Activated CD4-positive, alpha-beta memory T cell treated with anti-CD3 and anti-CD28 coated beads for 36 hours (primary cell): ENCODE results near the gene CDKL4. TPM values are rescaled to one million over a fixed set of nuclear protein-coding genes. Genes with fewer than 3 reads are reported as not detected.
"Not testable (repeated sequence)": the region's sequence is repeated elsewhere in the genome, so short reads cannot be mapped to it uniquely, and the experiment has no call there.

Experiments used
- CTCF ChIA-PET: fragments of 350-600 bp; sonication (Branson Sonifier 250); formaldehyde crosslinking; loops from one replicate; lab custom pipeline; 2021; ENCODE audit warnings: antibody characterized with exemption, inconsistent platforms; lab: Charles Lee
- POLR2A ChIA-PET: fragments of 350-600 bp; sonication (Branson Sonifier 250); formaldehyde crosslinking; loops from one replicate; lab custom pipeline; 2021; ENCODE audit warnings: antibody characterized with exemption; lab: Charles Lee
- DNase-seq: peaks from one replicate; pipeline ENCODE4 v3.0.0-alpha.2; 2020
- H3K27ac Mint-ChIP-seq: one replicate; pipeline ENCODE4 v1.8.0; 2021; ENCODE audit warnings: mixed read lengths
- H3K27me3 Mint-ChIP-seq: one replicate; pipeline ENCODE4 v1.8.0; 2021; ENCODE audit warnings: mixed read lengths
- H3K36me3 Mint-ChIP-seq: one replicate; pipeline ENCODE4 v1.8.0; 2021; ENCODE audit warnings: mixed read lengths
- H3K4me1 Mint-ChIP-seq: one replicate; pipeline ENCODE4 v1.8.0; 2021; ENCODE audit warnings: low read depth, mixed read lengths
- H3K4me3 Mint-ChIP-seq: one replicate; pipeline ENCODE4 v1.8.0; 2021; ENCODE audit warnings: mild to moderate bottlenecking, mixed read lengths
- H3K9me3 Mint-ChIP-seq: one replicate; pipeline ENCODE4 v1.8.0; 2021; ENCODE audit warnings: mixed read lengths
- intact Hi-C: fragments of 100-400 bp; cut with micrococcal nuclease; formaldehyde crosslinking; loops from one replicate; pipeline ENCODE4 v1.15.1; 2023
- total RNA-seq, 2 experiments: library from RNA; stranded (reverse); gene quantifications; one replicate each; pipeline ENCODE4 v1.2.3, GENCODE V29; 2021

Gene CDKL4
- total RNA-seq, 2 experiments from 2014 or later = 0.14 to 0.22 TPM

- Mint-ChIP-seq H3K27ac (no peak overlapping the region), H3K27me3 (no peaks in the 10 kb centered on the region), H3K4me3 (no peak overlapping the region), H3K36me3 (no peaks in the 10 kb centered on the region), H3K4me1 (no peaks in the 10 kb centered on the region), H3K9me3 (no peaks in the 10 kb centered on the region)
- CTCF ChIA-PET = no interaction called here
- no peak for DNase-seq
- intact Hi-C loops = no loop called here
- POLR2A ChIA-PET = no interaction called here
Measured at GRCh38 chr2:39176997-39177396, 66.8 kb downstream of the CDKL4 start.

DNA sequence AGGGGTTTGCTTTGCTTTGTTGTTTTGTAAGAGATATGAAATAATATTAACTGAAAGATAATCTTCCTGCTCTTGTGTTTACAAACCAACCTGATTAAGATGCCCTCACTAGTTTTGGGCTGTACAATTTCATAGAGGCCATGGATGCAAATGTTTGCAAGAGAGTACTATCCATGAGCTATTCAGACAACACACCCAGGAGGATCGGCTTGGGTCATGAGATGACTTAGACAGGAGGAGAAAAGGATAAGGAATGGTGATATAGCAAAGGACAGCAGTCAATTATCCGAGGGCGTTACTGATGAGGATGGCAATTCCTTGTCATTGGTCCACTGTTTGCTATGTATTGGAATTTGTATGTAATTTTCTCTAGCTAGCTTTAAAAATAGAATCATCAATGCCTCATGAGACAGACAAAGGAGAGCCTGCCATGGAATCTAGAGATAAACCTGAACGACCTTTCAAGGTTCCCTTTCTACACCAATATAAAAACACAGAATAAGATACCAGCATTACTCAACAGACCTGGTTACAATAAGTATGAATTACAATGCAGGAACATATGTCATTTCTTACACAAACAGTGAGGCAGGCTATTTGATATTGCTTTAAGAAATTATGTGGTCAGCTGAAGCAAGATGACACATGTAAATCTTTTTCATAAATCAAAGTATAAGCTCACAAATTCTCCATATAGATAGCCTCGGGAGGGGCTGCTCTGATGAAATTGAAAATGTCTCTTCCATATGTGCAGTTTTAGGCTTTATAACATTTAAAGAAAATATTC lies 68.6 kb downstream of the CDKL4 start:
- no peak for DNase-seq
- H3K9me3 Mint-ChIP-seq = no peaks in the 10 kb centered on the region
- H3K27ac Mint-ChIP-seq = no peak overlapping the region
- no peaks in the 10 kb centered on the region for H3K36me3 Mint-ChIP-seq
- ChIA-PET POLR2A (no interaction called here), CTCF (interaction anchor here (1.2 kb wide), 1 partner anchor 52 kb away, joined by 5 read pairs; no protein-coding TSS in a partner anchor)
- intact Hi-C loops = no loop called here
- no peaks in the 10 kb centered on the region for H3K4me1 Mint-ChIP-seq
- H3K4me3 Mint-ChIP-seq = no peak overlapping the region
- H3K27me3 Mint-ChIP-seq = no peaks in the 10 kb centered on the region

DNA sequence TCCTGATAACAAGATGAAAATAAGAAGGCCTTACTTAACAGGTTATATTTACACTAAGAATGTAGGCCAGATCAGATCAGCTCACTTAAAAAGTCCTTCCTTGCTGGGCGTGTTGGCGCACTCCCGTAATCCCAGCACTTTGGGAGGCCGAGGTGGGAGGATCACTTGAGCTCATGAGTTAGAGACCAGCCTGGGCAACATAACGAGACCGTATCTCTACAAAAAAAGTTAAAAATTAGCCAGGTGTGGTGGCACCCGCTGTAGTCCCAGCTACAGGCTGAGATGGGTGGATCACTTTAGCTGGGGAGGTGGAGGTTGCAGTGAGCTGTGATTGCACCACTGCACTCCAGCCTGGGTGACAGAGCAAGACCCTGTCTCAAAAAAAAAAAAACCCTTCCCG lies 69.7 kb downstream of the CDKL4 start:
- DNase-seq = no peak
- CTCF ChIA-PET = interaction anchor here (1.2 kb wide), 1 partner anchor 54 kb away, joined by 5 read pairs; no protein-coding TSS in a partner anchor
- no peaks in the 10 kb centered on the region for H3K36me3 Mint-ChIP-seq
- no peaks in the 10 kb centered on the region for H3K9me3 Mint-ChIP-seq
- H3K4me3 Mint-ChIP-seq = no peak overlapping the region
- H3K27ac Mint-ChIP-seq = no peak overlapping the region
- no peaks in the 10 kb centered on the region for H3K4me1 Mint-ChIP-seq
- POLR2A ChIA-PET = no interaction called here
- H3K27me3 Mint-ChIP-seq = no peaks in the 10 kb centered on the region
- intact Hi-C loops = no loop called here

DNA sequence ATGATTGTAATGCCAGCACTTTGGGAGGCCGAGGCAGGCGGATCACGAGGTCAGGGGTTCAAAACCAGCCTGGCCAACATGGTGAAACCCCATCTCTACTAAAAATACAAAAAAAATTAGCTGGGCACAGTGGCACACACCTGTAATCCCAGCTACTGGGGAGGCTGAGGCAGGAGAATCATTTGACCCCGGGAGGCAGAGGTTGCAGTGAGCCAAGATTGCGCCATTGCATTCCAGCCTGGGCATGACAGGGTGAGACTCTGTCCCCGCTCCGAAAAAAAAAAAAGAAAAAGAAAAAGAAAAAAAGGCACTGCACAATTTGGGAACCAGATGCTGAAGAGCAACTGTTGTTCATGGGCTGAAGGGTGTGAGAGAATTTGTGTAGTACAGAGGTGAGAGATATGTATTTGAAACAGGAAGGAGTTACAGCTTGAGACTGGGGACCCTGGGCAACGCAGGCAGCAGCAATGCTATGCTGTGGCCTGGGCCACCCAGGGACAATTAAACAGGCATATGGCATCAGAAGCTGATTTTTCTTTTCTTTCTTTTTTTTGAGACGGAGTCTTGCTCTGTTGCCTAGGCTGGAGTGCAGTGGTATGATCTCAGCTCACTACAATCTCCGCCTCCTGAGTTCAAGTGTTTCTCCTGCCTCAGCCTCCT lies 71.6 kb downstream of the CDKL4 start:
- H3K4me3 Mint-ChIP-seq, H3K27me3 Mint-ChIP-seq, H3K4me1 Mint-ChIP-seq, H3K9me3 Mint-ChIP-seq, DNase-seq, POLR2A ChIA-PET, intact Hi-C loops, H3K27ac Mint-ChIP-seq, H3K36me3 Mint-ChIP-seq: not testable (repeated sequence)
- CTCF ChIA-PET = interaction anchor here (1.7 kb wide), 1 partner anchor 113 kb away, joined by 4 read pairs; no protein-coding TSS in a partner anchor

DNA sequence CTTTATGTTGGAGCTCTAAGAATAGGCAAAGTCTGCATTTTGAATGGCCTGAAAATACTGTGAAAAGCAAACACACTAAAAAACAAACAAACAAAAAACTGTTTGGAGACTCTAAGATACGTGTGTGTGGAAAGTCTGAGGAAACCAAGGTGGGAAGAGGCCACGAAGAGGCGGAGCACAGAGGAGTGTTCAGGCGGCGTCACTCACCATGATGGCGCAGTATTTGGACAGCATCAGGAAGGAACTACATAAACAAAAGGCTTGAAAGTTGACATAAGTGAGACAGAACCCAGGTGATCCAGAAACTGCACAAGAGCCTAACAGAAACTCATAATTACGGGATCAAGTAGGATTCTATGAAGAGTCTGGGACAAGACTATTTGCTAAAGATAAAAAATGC lies 72.1 kb downstream of the CDKL4 start:
- H3K36me3 Mint-ChIP-seq = no peaks in the 10 kb centered on the region
- POLR2A ChIA-PET = no interaction called here
- H3K27ac Mint-ChIP-seq = no peak overlapping the region
- H3K4me3 Mint-ChIP-seq = no peak overlapping the region
- H3K9me3 Mint-ChIP-seq = no peaks in the 10 kb centered on the region
- no peak for DNase-seq
- CTCF ChIA-PET = interaction anchor here (1.7 kb wide), 1 partner anchor 112 kb away, joined by 4 read pairs; no protein-coding TSS in a partner anchor
- intact Hi-C loops = no loop called here
- H3K27me3 Mint-ChIP-seq = no peaks in the 10 kb centered on the region
- H3K4me1 Mint-ChIP-seq = peaks cover 4% of the 10 kb centered on the region

GRCh38 chr2:39164089-39164488 lies 79.7 kb downstream of the CDKL4 start:
- POLR2A ChIA-PET = no interaction called here
- H3K36me3 Mint-ChIP-seq = no peaks in the 10 kb centered on the region
- CTCF ChIA-PET = interaction anchor here (0.5 kb wide), 1 partner anchor 37 kb away, joined by 3 read pairs; no protein-coding TSS in a partner anchor

DNA sequence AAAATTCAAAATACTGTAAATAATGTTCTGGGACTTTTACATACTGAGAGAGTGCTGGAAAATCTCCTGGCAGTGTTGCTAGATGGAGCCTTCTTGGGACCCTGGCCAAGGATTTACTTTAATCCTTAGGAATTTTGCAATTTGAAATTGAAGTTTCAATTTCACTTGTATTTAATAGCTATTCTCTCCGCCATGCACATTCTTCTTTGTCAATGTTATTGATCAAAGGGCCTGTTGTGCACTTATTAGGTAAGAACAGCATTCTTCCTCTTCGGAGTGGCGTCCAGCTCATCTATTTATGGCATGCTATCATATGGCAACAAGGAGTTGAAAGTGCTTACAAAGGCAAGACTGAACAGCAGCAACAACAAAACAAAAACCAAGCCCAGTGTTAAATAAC lies 82.8 kb downstream of the CDKL4 start:
- CTCF ChIA-PET = no interaction called here
- Mint-ChIP-seq H3K4me3 (no peak overlapping the region), H3K9me3 (no peaks in the 10 kb centered on the region), H3K36me3 (no peaks in the 10 kb centered on the region), H3K27ac (no peak overlapping the region), H3K4me1 (no peaks in the 10 kb centered on the region), H3K27me3 (no peaks in the 10 kb centered on the region)
- DNase-seq = no peak
- POLR2A ChIA-PET = no interaction called here
- intact Hi-C loops = no loop called here

More at GRCh38 chr2:39164089-39164488, 79.7 kb downstream of the CDKL4 start:
- Mint-ChIP-seq H3K27ac (no peak overlapping the region), H3K4me3 (no peak overlapping the region), H3K9me3 (no peaks in the 10 kb centered on the region), H3K27me3 (no peaks in the 10 kb centered on the region), H3K4me1 (peaks cover 4% of the 10 kb centered on the region)
- no peak for DNase-seq
- intact Hi-C loops = no loop called here

- no peak for DNase-seq
- no peaks in the 10 kb centered on the region for H3K27me3 Mint-ChIP-seq
- H3K36me3 Mint-ChIP-seq = no peaks in the 10 kb centered on the region
- POLR2A ChIA-PET = no interaction called here
- no peaks in the 10 kb centered on the region for H3K4me1 Mint-ChIP-seq
- no peak overlapping the region for H3K4me3 Mint-ChIP-seq
- H3K27ac Mint-ChIP-seq = no peak overlapping the region
- no peaks in the 10 kb centered on the region for H3K9me3 Mint-ChIP-seq
- intact Hi-C loops = no loop called here
- CTCF ChIA-PET = no interaction called here
Measured at GRCh38 chr2:39159283-39159682, 84.5 kb downstream of the CDKL4 start.

DNA sequence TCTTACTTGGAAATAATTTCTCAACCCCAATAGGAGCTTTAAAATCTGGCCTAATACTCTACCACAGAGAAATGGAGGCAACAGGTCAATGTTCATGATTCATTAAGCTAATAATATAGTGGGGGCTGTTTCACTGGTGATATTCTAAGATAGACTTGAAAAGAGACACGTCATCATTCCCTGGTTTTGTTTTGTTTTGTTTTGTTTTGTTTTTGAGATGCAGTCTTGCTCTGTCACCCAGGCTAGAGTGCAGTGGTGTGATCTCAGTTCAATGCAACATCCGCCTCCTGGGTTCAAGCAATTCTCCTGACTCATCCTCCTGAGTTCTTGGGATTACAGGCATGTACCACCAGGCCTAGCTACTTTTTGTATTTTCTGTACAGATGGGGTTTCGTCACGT lies 85.4 kb downstream of the CDKL4 start:
- CTCF ChIA-PET = no interaction called here
- POLR2A ChIA-PET = no interaction called here
- intact Hi-C loops = no loop called here
- Mint-ChIP-seq H3K9me3 (no peaks in the 10 kb centered on the region), H3K36me3 (no peaks in the 10 kb centered on the region), H3K27me3 (no peaks in the 10 kb centered on the region), H3K4me3 (no peak overlapping the region), H3K27ac (no peak overlapping the region), H3K4me1 (no peaks in the 10 kb centered on the region)
- no peak for DNase-seq

- intact Hi-C loops = no loop called here
- ChIA-PET POLR2A (no interaction called here), CTCF (no interaction called here)
- Mint-ChIP-seq H3K36me3 (no peaks in the 10 kb centered on the region), H3K27me3 (no peaks in the 10 kb centered on the region), H3K27ac (no peak overlapping the region), H3K4me3 (no peak overlapping the region), H3K9me3 (no peaks in the 10 kb centered on the region), H3K4me1 (no peaks in the 10 kb centered on the region)
- no peak for DNase-seq
Measured at GRCh38 chr2:39156846-39157245, 86.9 kb downstream of the CDKL4 start.

GRCh38 chr2:39156107-39156506 lies 87.7 kb downstream of the CDKL4 start:
- POLR2A ChIA-PET = no interaction called here
- intact Hi-C loops = no loop called here
- Mint-ChIP-seq H3K27ac (no peak overlapping the region), H3K36me3 (no peaks in the 10 kb centered on the region), H3K27me3 (no peaks in the 10 kb centered on the region), H3K4me3 (no peak overlapping the region), H3K4me1 (no peaks in the 10 kb centered on the region), H3K9me3 (no peaks in the 10 kb centered on the region)
- CTCF ChIA-PET = no interaction called here
- DNase-seq = no peak

- H3K4me1 Mint-ChIP-seq, CTCF ChIA-PET, H3K27ac Mint-ChIP-seq, H3K9me3 Mint-ChIP-seq, H3K27me3 Mint-ChIP-seq, DNase-seq, H3K4me3 Mint-ChIP-seq, H3K36me3 Mint-ChIP-seq, intact Hi-C loops: not testable (repeated sequence)
- POLR2A ChIA-PET = interaction anchor here (0.6 kb wide), 1 partner anchor 555 kb away, joined by 4 read pairs; no protein-coding TSS in a partner anchor
Measured at GRCh38 chr2:39155573-39155972, 88.2 kb downstream of the CDKL4 start.
